A673 (cell line): ENCODE measurements around the gene KBTBD12. TPM values are rescaled to one million over a fixed set of nuclear protein-coding genes. Genes with fewer than 3 reads are reported as not detected.

ENCODE experiments used
- BruUV-seq: library from RNA; stranded (reverse); fragments of 400-500 nt; replicated peaks from 2 replicates; lab custom pipeline; 2021; lab: Mats Ljungman, UMichigan
- CTCF ChIA-PET: fragments of 300-600 bp; sonication (Branson Sonifier 250); formaldehyde crosslinking; loops from one replicate; lab custom pipeline; 2022; ENCODE audit warnings: antibody characterized with exemption; lab: Charles Lee
- POLR2A ChIA-PET: fragments of 300-600 bp; sonication (Branson Sonifier 250); formaldehyde crosslinking; loops from one replicate; lab custom pipeline; 2022; ENCODE audit warnings: antibody characterized with exemption; ENCODE audit not compliant: low non-redundant PET; lab: Charles Lee
- DNase-seq: peaks from one replicate; pipeline ENCODE4 v3.0.0-alpha.2; 2015; ENCODE audit warnings: low spot score
- H3K27ac ChIP-seq: fragments of 200-600 bp; sonication (generic); 2 replicates; pipeline ENCODE4 v1.5.1; 2016; ENCODE audit warnings: mixed run types, low read depth, mild to moderate bottlenecking, mixed read lengths, antibody characterized with exemption, low read length; ENCODE audit not compliant: poor library complexity, severe bottlenecking
- H3K27me3 ChIP-seq: fragments of 200-600 bp; sonication (generic); replicated peaks from 2 replicates; pipeline ENCODE4 v1.6.1; 2017; ENCODE audit warnings: mixed run types, low read depth, mild to moderate bottlenecking, mixed read lengths, antibody characterized with exemption, low read length; ENCODE audit not compliant: insufficient read depth, poor library complexity
- H3K36me3 ChIP-seq: fragments of 200-600 bp; sonication (generic); 2 replicates; pipeline ENCODE4 v1.6.1; 2016; ENCODE audit warnings: mixed run types, mild to moderate bottlenecking, mixed read lengths, antibody characterized with exemption, low read length; ENCODE audit not compliant: insufficient read depth, poor library complexity, severe bottlenecking
- H3K4me1 ChIP-seq: fragments of 200-600 bp; sonication (generic); 2 replicates; pipeline ENCODE4 v1.6.1; 2017; ENCODE audit warnings: mixed run types, mild to moderate bottlenecking, mixed read lengths, antibody characterized with exemption, low read length; ENCODE audit not compliant: insufficient read depth, poor library complexity, severe bottlenecking
- H3K4me3 ChIP-seq: fragments of 200-600 bp; sonication (generic); 2 replicates; pipeline ENCODE4 v1.5.1; 2016; ENCODE audit warnings: low read depth, mixed run types, mild to moderate bottlenecking, mixed read lengths, low read length; ENCODE audit not compliant: poor library complexity, severe bottlenecking
- H3K9me3 ChIP-seq: fragments of 200-600 bp; sonication (generic); 2 replicates; pipeline ENCODE4 v1.6.1; 2016; ENCODE audit warnings: mixed run types, low read depth, mild to moderate bottlenecking, mixed read lengths, antibody characterized with exemption, low read length; ENCODE audit not compliant: poor library complexity, severe bottlenecking
- CTCF ChIP-seq: fragments of 300-800, 200-600 bp; sonication (generic); conservative IDR thresholded peaks from 2 replicates; pipeline ENCODE4 v1.5.1; 2017; ENCODE audit warnings: low read depth, mild to moderate bottlenecking, antibody characterized with exemption, low read length, moderate library complexity, mixed read lengths
- EZH2 ChIP-seq: fragments of 200-600 bp; sonication (generic); IDR thresholded peaks from 2 replicates; pipeline ENCODE4 v1.6.1; 2017; ENCODE audit warnings: borderline replicate concordance, low read depth, mild to moderate bottlenecking, mixed read lengths, antibody characterized with exemption, low read length; ENCODE audit not compliant: poor library complexity, severe bottlenecking
- intact Hi-C: fragments of 100-400 bp; cut with micrococcal nuclease; formaldehyde crosslinking; loops from one replicate; pipeline ENCODE4 v1.10.0; 2022; ENCODE audit not compliant: unreplicated experiment
- total RNA-seq: library from RNA; stranded (reverse); gene quantifications from 2 replicates; pipeline ENCODE4 v1.2.3, GENCODE V29; 2021

The KBTBD12 gene
- total RNA-seq, 1 experiment from 2014 or later = not detected

GRCh38 chr3:128001576-128001975 is 86.5 kb downstream of the KBTBD12 start:
- no TSS peak for BruUV-seq
- Histone ChIP-seq H3K4me1 (no peaks in the 10 kb centered on the region), H3K4me3 (no peak overlapping the region), H3K27me3 (no peaks in the 10 kb centered on the region), H3K36me3 (no peaks in the 10 kb centered on the region), H3K27ac (no peak overlapping the region), H3K9me3 (no peaks in the 10 kb centered on the region)
- POLR2A ChIA-PET = no interaction called here
- no peak for DNase-seq
- intact Hi-C loops = no loop called here
- CTCF ChIA-PET = interaction anchor here (1.1 kb wide), 1 partner anchor 427 kb away, joined by 5 read pairs; no protein-coding TSS in a partner anchor
- TF ChIP-seq CTCF = no peak
- no peak for TF ChIP-seq EZH2

GRCh38 chr3:128004661-128005060 is 89.6 kb downstream of the KBTBD12 start:
- CTCF ChIA-PET = no interaction called here
- intact Hi-C loops = no loop called here
- no TSS peak for BruUV-seq

GRCh38 chr3:128006061-128007032 is 91.3 kb downstream of the KBTBD12 start:
- intact Hi-C loops = no loop called here
- no peak for DNase-seq
- no peaks in the 10 kb centered on the region for H3K9me3 ChIP-seq
- no peak overlapping the region for H3K4me3 ChIP-seq
- no TSS peak for BruUV-seq
- no peaks in the 10 kb centered on the region for H3K36me3 ChIP-seq
- H3K27me3 ChIP-seq = no peaks in the 10 kb centered on the region
- POLR2A ChIA-PET = no interaction called here
- CTCF ChIA-PET = no interaction called here
- H3K27ac ChIP-seq = no peak overlapping the region
- TF ChIP-seq CTCF = no peak
- no peak for TF ChIP-seq EZH2
- H3K4me1 ChIP-seq = no peaks in the 10 kb centered on the region

More at GRCh38 chr3:128004661-128005060, 89.6 kb downstream of the KBTBD12 start:
- Histone ChIP-seq H3K4me3 (no peak overlapping the region), H3K9me3 (no peaks in the 10 kb centered on the region), H3K27me3 (no peaks in the 10 kb centered on the region), H3K27ac (no peak overlapping the region), H3K36me3 (no peaks in the 10 kb centered on the region), H3K4me1 (no peaks in the 10 kb centered on the region)
- TF ChIP-seq CTCF = no peak
- no peak for TF ChIP-seq EZH2
- no peak for DNase-seq
- POLR2A ChIA-PET = interaction anchor here (0.5 kb wide), 1 partner anchor 14 kb away, joined by 3 read pairs; no protein-coding TSS in a partner anchor
